ENCODE results near the gene IL1A.

DNA sequence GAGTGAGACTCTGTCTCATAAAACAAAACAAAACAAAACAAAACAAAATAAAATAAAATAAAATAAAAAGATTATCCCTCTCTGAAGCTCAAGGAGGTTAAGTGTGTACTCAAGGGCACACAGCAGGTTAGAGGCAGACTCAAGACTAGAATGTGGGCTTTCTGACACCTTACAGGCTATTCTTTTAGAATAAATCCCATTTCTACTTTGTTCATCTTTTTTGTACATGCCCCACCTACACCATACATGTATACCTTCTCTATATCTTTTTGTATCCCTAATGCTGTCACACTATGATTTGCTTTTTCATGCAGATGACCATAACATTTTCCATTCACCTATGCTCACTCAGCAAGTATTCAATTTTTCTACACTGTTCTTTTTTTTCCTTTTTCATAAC is 49.7 kb upstream of the IL1A start:
- TF ChIP-seq SP1 (IDR thresholded peaks at IDR 0.05) (no peak), FOXA1 (IDR thresholded peaks at IDR 0.05) (no peak)
